Right lung (tissue), 5 donors: ENCODE results near the gene STAT4. TPM values are rescaled to one million over a fixed set of nuclear protein-coding genes. Genes with fewer than 3 reads are reported as not detected.
A peak's percentile ranks its signal among the peaks of the same experiment; 100 is the strongest.
"Not testable (repeated sequence)": the region's sequence is repeated elsewhere in the genome, so short reads cannot be mapped to it uniquely, and the experiment has no call there.

ENCODE experiments used
- DNase-seq, 2 donors: peaks; one replicate each; pipeline ENCODE4 v3.0.0-alpha.2; 2013
- polyA plus RNA-seq, 5 donors: library from polyadenylated mRNA; unstranded; fragments of 120-200 nt; gene quantifications; one replicate each; pipeline versions ENCODE4 v1.2.1 to v1.2.3, GENCODE V29; 2013; ENCODE audit warnings: inconsistent platforms in 1 of 5, low replicate concordance in 1 of 5; ENCODE audit not compliant: insufficient read length in 5 of 5, insufficient read depth in 1 of 5

Gene STAT4
- polyA plus RNA-seq, 5 donors: 4.9 to 11.0 (median 9.7) TPM

DNA sequence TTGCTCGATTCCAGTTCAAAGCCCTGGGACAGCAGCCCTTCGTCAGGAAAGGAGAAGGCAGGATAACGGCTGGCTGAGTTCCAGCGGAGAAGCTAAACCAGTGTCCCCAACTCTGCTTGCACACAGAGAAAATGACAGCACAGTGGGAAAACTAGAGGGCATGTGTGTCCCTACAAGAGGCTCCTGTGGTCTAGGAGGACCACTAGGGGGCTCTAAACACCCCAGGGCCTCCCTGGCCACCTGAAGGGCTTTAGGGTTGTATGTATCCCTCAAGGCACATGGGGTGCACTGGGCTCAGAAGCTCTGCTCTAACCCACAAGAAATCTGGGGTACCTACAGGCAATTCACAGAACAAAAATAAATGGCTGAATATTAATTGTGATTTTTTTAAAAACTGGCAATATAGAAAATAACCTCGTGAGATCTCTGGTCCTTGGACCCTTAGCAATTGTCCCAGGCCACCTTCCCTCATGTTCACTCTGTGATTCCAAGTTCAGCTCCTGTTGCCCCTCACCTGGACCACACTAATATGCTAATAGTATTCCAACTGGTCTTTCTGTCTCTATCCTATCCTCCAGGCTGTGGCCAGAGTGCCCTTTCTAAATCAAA lies 154.4 kb downstream of the STAT4 start:
- DNase-seq: no peak

DNA sequence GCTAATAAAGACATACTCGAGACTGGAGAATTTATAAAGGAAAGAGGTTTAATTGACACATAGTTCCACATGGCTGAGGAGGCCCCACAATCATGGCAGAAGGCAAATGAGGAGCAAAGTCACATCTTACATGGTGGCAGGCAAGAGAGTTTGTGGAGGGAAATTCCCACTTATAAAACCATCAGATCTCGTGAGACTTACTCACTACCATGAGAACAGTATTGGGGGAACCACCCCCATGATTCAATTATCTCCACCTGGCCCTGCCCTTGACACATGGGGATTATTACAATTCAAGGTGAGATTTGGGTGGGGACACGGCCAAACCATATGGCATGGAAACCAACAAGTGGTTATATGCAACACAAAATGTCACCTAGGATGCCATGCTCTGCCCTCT lies 155.5 kb downstream of the STAT4 start:
- not testable (repeated sequence) for DNase-seq

DNA sequence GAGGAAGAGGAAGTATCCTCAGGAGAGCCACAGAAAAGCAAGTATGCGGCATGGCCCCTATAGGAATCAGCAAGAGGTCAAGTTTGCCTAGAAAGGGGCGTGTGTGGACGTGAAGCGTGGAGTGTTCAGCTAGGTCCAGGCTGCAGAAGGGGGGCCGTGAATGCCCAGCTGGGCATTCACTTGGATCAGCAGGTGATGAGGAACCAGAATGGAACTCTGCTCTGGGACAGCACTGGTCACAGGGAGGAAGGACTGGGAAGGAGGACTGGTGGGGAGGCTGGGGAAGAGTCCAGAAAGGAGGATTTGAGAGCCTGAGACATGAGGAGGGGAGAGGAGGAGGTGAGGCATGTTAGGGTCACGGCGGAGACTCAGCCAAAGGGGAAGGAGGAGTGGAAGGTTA lies 156.6 kb downstream of the STAT4 start:
- DNase-seq: no peak

DNA sequence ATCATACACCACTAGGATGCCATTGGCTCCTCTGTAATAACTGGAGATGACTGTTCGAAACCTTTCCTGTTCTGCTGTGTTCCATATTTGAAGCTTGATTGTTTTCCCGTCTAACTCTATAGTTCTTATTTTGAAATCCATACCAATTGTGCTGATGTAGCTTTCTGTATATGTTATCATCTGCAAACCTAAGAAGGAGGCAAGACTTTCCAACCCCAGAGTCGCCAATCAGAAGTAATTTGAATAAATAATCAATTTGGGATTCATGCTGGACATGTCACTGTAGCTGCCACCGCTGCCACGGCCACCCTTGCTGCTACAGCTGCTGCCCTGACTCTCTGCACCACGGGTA lies 157.5 kb downstream of the STAT4 start:
- DNase-seq: no peak

DNA sequence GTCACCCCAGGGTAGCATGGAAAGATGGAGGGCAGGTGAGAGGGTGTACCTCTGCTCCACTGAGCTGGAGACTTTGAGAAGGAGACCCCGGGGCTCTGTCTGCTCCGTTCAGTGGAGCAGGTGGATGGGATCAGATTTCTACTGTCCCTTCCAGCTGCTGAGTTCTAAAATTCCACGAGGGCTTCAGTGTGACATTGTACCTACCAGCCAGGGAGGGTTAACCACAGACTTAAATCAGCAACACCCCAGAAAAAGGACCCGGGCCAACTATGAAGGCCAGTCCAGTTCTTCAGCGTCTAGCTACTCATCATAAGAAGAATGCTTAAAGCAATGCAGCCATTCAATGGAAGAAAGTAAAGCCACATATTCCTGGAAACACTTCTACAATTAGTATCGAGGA lies 160.7 kb downstream of the STAT4 start:
- no peak for DNase-seq

DNA sequence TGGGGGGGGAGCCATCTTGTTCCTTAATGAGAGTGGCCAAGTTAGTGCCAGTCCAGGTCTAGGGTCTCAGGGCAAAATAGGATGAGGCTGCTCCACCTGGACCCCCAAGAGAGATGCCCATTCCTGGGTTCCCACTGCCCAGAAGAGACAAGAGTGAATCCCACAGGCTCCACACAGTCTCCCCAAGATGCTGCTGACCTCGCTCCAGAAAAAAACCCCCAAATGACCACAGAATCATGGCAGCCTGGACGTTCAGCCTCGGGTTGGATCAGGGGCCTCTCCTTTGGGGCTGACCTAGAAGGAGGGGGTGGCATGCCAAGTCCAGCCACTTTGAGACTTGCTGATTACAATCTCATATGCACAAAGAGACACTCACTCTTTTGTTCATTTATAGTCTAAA lies 161.9 kb downstream of the STAT4 start:
- no peak for DNase-seq

GRCh38 chr2:190987938-190988337 lies 162.9 kb downstream of the STAT4 start:
- DNase-seq: no peak

DNA sequence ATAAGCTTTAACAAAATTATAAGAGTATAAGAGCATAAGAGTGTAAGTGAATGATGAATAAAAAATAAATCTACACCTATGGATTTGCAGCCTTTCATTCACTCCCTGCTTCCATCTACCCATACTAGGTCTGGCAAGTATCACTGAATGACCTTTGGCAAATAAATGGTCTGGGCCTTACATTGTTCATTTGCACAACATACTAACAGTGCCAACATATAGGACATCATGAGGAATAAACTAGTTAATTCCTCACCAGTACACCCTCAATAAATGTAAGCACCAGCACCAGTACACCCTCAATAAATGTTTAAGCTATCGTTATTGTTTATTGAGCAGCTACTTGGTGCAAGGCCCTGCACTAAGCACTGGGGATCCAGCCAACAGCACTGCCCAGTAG lies 163.7 kb downstream of the STAT4 start:
- DNase-seq: no peak

- no peak for DNase-seq
Measured at GRCh38 chr2:190986221-190986953, 164.4 kb downstream of the STAT4 start.

DNA sequence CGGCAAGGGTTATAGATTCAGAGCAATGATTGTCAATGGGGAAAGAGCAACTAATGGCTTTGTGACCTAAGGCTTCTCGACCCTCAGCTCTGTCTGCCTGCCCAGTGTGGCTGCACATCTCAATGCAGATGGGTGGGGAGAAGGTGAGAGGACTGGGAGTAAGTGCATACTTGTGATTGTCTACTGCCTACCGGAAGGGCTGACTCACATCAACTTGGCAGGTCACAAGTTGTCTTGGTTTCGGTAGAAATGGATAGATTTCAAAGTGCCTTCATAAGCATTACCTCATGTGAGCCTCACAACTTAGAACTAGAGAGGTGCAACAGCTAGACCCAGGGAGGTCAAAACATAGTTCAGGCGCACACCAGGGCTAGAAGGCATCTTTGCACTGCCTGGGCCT lies 166.2 kb downstream of the STAT4 start:
- no peak for DNase-seq

DNA sequence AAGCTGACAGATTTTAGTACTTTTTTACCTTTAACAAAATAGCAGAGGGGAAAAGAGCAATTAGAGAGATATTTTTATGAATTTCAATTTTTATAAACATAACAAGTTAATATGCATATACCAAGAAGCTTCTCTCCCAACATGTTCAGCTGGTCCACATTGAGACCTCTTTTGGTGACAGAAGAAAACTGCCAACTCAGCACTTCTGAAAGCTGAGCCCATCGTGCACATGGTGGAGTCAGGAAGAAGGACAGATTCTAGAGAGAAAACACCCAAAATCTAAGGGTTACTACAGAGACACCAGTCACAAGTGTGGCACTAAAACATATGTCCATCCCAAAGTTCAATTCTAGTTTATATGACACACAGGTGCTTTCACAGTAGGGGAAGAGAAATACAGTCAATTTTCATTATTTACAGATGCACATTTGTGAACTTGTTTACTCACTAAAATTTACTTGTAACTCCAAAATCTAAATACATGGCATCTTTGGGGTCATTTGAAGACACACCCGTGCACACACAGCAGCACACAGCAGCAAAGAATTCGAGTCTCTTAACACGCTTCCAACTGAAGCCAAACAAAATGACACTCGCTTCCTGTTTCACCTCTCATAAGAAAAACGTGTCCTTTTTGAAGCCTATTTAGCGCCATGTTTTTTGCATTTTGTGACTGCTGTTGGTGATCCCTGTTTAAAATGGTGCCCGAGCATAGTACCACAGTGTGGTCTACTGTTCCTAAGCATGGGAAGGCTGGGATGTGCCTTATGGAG lies 168.3 kb downstream of the STAT4 start:
- DNase-seq: no peak

GRCh38 chr2:190981733-190982132 lies 169.1 kb downstream of the STAT4 start:
- no peak for DNase-seq

- no peak for DNase-seq
Measured at GRCh38 chr2:190981333-190981732, 169.5 kb downstream of the STAT4 start.

GRCh38 chr2:190980630-190981209 lies 170.1 kb downstream of the STAT4 start:
- DNase-seq: no peak

GRCh38 chr2:190979906-190980629 lies 170.7 kb downstream of the STAT4 start:
- peak; percentile 80 to 81 for DNase-seq

Other genes starting within 250 kb of the STAT4 start
- 10 to 100 TPM; 47.9 to 67.5 (median 65.6) TPM for gene STAT1, start 136.8 kb downstream of the STAT4 start, polyA plus RNA-seq
- gene MYO1B, start 94.4 kb upstream of the STAT4 start, polyA plus RNA-seq: 100 to 1,000 TPM; 140 to 228 (median 206) TPM